ENCODE data around the gene RNF144B. TPM values are rescaled to one million over a fixed set of nuclear protein-coding genes. Genes with fewer than 3 reads are reported as not detected.

RNF144B gene
- total and polyA plus RNA-seq, 2 of the 13 experiments (the other 11 are each of a cell fraction or from before 2014, with no cell fraction given) = 1.8 to 4.3 TPM

DNA sequence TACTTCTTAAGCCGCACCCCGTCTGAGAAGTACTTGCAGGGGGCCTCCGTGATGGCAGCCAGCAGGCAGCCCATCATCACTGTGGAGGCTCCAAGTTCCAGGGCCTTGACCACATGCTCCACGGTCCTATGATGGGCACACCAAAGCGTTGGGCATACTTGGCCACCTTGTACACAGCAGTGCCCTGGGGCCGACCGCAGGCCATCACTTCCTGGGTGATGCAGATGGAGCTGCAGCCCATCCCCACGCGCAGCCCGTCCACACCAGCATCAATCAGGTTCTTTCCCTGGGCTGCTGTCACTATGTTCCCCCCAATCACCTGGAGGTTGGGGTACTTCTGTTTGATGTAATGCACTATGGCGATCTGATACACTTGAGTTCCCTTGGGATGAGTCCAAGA lies 19.8 kb upstream of the RNF144B start (continued):
- TF ChIP-seq NR2C2 (CRISPR knock-in tag; IDR thresholded peaks at IDR 0.05; ENCODE audit: borderline replicate concordance) (no peak), ZNF207 (IDR thresholded peaks at IDR 0.05; ENCODE audit: borderline replicate concordance) (no peak), ZNF12 (CRISPR knock-in tag; IDR thresholded peaks at IDR 0.05) (no peak), ZNF562 (CRISPR knock-in tag; IDR thresholded peaks at IDR 0.05; ENCODE audit: borderline replicate concordance) (no peak), SMAD1 (CRISPR knock-in tag; IDR thresholded peaks at IDR 0.05; ENCODE audit: borderline replicate concordance, low read depth) (no peak)
- TF ChIP-seq, protein P1, sequence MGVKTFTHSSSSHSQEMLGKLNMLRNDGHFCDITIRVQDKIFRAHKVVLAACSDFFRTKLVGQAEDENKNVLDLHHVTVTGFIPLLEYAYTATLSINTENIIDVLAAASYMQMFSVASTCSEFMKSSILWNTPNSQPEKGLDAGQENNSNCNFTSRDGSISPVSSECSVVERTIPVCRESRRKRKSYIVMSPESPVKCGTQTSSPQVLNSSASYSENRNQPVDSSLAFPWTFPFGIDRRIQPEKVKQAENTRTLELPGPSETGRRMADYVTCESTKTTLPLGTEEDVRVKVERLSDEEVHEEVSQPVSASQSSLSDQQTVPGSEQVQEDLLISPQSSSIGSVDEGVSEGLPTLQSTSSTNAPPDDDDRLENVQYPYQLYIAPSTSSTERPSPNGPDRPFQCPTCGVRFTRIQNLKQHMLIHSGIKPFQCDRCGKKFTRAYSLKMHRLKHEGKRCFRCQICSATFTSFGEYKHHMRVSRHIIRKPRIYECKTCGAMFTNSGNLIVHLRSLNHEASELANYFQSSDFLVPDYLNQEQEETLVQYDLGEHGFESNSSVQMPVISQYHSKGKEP (CRISPR knock-in tag; IDR thresholded peaks at IDR 0.05) = no peak
- TF ChIP-seq, protein P2, sequence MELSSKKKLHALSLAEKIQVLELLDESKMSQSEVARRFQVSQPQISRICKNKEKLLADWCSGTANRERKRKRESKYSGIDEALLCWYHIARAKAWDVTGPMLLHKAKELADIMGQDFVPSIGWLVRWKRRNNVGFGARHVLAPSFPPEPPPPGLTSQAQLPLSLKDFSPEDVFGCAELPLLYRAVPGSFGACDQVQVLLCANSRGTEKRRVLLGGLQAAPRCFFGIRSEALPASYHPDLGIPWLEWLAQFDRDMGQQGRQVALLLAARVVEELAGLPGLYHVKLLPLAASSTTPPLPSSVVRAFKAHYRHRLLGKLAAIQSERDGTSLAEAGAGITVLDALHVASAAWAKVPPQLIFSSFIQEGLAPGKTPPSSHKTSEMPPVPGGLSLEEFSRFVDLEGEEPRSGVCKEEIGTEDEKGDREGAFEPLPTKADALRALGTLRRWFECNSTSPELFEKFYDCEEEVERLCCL (CRISPR knock-in tag; IDR thresholded peaks at IDR 0.05; ENCODE audit: borderline replicate concordance) = no peak

DNA sequence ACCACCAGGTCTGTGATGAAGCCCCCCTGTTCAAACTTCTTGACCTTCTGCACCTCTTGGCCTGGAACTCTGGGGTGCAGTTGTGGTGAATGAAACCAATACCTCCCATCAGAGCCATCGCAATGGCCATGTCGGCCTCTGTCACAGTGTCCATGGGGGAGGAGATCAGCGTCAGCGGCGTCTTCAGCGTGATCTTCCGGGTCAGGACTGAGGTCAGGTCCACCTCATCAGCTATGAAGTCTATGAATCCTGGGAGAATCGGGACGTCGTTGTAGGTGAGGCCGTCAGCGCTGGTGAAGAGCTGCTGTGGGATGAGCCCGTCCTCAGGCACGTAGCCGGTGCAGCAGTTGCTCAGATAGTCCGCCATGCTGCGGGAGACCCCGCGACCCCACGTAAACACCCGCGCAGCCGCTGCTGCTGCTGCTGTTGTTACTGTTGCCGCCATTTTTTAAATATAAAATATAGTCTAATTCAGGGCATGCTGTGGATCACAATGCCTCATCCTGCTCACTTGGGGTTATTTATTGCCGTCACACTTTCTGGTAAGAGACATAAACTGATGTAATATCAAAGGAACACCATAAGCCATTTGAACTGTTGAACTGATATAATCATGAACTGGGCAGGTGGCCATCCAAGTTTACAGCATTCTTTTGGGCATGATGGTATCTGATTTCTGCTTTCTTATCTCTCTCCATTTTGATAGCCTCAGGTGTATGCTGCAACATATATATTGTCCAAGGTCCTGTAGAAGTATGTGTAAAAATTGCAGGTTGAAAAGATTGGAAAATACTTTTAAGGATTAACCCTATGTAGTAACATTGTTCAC lies 18.7 kb upstream of the RNF144B start:
- ChIA-PET POLR2A (no interaction called here), CTCF (ENCODE audit: low intra/inter-chr PET ratio, low total read pairs) (no interaction called here)
- Histone ChIP-seq H3K27me3 (ENCODE audit: control insufficient read depth in 1 of 2, insufficient read depth in 2 of 2, low read length in 2 of 2) (0 out of 5 replicates have a peak, but pooled peaks cover 0 to 5% of the 10 kb centered on the region in 2 experiments), H3K36me3 (replicated peaks in 1 of 2; ENCODE audit: control insufficient read depth in 1 of 2, insufficient read depth in 2 of 2, low read length in 2 of 2) (no peaks in the 10 kb centered on the region), H3K4me1 (ENCODE audit: insufficient read depth, low read length) (no peaks in the 10 kb centered on the region), H3K4me3 (replicated peaks in 1 of 3; ENCODE audit: insufficient read depth in 1 of 3, low read depth in 2 of 3, low read length in 3 of 3) (no peak overlapping the region), H2AFZ (ENCODE audit: low read length) (no peak overlapping the region), H3K9me3 (ENCODE audit: low read length) (no peaks in the 10 kb centered on the region), H3K79me2 (ENCODE audit: insufficient read depth, low read length) (no peaks in the 10 kb centered on the region), H3K9ac (ENCODE audit: insufficient read depth, low read depth, low read length) (no peak overlapping the region), H3K27ac (ENCODE audit: extremely low read length, insufficient read depth, low read length) (no peak overlapping the region), H3K4me2 (ENCODE audit: low read depth, low read length) (no peak overlapping the region), H4K20me1 (ENCODE audit: insufficient read depth, low read length) (no peaks in the 10 kb centered on the region)
- in situ Hi-C loops (cut with HindIII; ENCODE audit: extremely low pct_ligation_motif_present, low pct_unique_long_range_greater_than_20kb) = no loop called here
- intact Hi-C loops (cut with micrococcal nuclease; ENCODE audit: unreplicated experiment) = no loop called here
- no peak for DNase-seq (ENCODE audit: low spot score)
- 67% methylated on average over 25 of the region's 25 CpGs for WGBS (ENCODE audit: low lambda C conversion rate)
- no TSS peak for BruUV-seq (replicated peaks)
- ATAC-seq = no peak
- no peak for FAIRE-seq
- TF ChIP-seq, protein P3, sequence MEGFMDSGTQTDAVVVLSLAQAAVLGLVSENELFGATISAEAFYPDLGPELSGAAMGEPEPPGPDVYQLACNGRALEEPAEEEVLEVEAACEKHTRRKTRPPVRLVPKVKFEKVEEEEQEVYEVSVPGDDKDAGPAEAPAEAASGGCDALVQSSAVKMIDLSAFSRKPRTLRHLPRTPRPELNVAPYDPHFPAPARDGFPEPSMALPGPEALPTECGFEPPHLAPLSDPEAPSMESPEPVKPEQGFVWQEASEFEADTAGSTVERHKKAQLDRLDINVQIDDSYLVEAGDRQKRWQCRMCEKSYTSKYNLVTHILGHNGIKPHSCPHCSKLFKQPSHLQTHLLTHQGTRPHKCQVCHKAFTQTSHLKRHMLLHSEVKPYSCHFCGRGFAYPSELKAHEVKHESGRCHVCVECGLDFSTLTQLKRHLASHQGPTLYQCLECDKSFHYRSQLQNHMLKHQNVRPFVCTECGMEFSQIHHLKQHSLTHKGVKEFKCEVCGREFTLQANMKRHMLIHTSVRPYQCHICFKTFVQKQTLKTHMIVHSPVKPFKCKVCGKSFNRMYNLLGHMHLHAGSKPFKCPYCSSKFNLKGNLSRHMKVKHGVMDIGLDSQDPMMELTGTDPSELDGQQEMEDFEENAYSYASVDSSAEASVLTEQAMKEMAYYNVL (CRISPR knock-in tag; IDR thresholded peaks at IDR 0.05; ENCODE audit: borderline replicate concordance) = no peak
- TF ChIP-seq ZNF124 (CRISPR knock-in tag; IDR thresholded peaks at IDR 0.05) = no peak
- no peak for TF ChIP-seq FOXA3 (CRISPR knock-in tag; IDR thresholded peaks at IDR 0.05)
- TF ChIP-seq, protein P4, sequence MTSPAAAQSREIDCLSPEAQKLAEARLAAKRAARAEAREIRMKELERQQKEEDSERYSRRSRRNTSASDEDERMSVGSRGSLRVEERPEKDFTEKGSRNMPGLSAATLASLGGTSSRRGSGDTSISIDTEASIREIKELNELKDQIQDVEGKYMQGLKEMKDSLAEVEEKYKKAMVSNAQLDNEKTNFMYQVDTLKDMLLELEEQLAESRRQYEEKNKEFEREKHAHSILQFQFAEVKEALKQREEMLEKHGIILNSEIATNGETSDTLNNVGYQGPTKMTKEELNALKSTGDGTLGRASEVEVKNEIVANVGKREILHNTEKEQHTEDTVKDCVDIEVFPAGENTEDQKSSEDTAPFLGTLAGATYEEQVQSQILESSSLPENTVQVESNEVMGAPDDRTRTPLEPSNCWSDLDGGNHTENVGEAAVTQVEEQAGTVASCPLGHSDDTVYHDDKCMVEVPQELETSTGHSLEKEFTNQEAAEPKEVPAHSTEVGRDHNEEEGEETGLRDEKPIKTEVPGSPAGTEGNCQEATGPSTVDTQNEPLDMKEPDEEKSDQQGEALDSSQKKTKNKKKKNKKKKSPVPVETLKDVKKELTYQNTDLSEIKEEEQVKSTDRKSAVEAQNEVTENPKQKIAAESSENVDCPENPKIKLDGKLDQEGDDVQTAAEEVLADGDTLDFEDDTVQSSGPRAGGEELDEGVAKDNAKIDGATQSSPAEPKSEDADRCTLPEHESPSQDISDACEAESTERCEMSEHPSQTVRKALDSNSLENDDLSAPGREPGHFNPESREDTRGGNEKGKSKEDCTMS (CRISPR knock-in tag; conservative IDR thresholded peaks at IDR 0.05) = no peak
- TF ChIP-seq MZF1 (CRISPR knock-in tag; IDR thresholded peaks at IDR 0.05; ENCODE audit: borderline replicate concordance) = no peak
